Parathyroid adenoma (tissue), 2 donors: ENCODE measurements around the gene ESYT3.

ENCODE experiments used
- H2AFZ ChIP-seq: fragments of 300-600 bp; sonication (generic); one replicate; pipeline ENCODE4 v1.7.0; 2017; ENCODE audit warnings: antibody characterized with exemption, mild to moderate bottlenecking
- H3K27ac ChIP-seq: fragments of 300-600 bp; sonication (generic); one replicate; pipeline ENCODE4 v1.7.0; 2017
- H3K27me3 ChIP-seq: fragments of 300-600 bp; sonication (generic); one replicate; pipeline ENCODE4 v1.7.0; 2017; ENCODE audit warnings: low read length; ENCODE audit not compliant: control insufficient read depth, insufficient read depth
- H3K36me3 ChIP-seq: fragments of 300-600 bp; sonication (generic); one replicate; pipeline ENCODE4 v1.7.0; 2017; ENCODE audit warnings: low read length; ENCODE audit not compliant: control insufficient read depth, insufficient read depth
- H3K4me1 ChIP-seq: fragments of 300-600 bp; sonication (generic); one replicate; pipeline ENCODE4 v1.7.0; 2017; ENCODE audit warnings: control low read depth
- H3K4me2 ChIP-seq: fragments of 300-600 bp; sonication (generic); one replicate; pipeline ENCODE4 v1.7.0; 2017; ENCODE audit warnings: low read length
- H3K4me3 ChIP-seq: fragments of 300-600 bp; sonication (generic); one replicate; pipeline ENCODE4 v1.7.0; 2017; ENCODE audit warnings: low read depth, low read length
- H3K79me2 ChIP-seq: fragments of 300-600 bp; sonication (generic); one replicate; pipeline ENCODE4 v1.7.0; 2017; ENCODE audit warnings: control low read depth
- H3K9ac ChIP-seq: fragments of 300-600 bp; sonication (generic); one replicate; pipeline ENCODE4 v1.7.0; 2017; ENCODE audit warnings: mild to moderate bottlenecking
- H3K9me3 ChIP-seq: fragments of 300-600 bp; sonication (generic); one replicate; pipeline ENCODE4 v1.7.0; 2017; ENCODE audit warnings: low read length; ENCODE audit not compliant: control insufficient read depth
- CTCF ChIP-seq: fragments of 300-600 bp; sonication (generic); IDR thresholded peaks from one replicate; pipeline ENCODE4 v1.7.0; 2017; ENCODE audit warnings: antibody characterized with exemption, mild to moderate bottlenecking
- donor health status: primary hyperparathyroidism.

Gene ESYT3

GRCh38 chr3:138396752-138397410 is 37.5 kb upstream of the ESYT3 start:
- no peaks in the 10 kb centered on the region for H3K4me1 ChIP-seq
- TF ChIP-seq CTCF: no peak
- H3K4me2 ChIP-seq: no peak overlapping the region
- H3K36me3 ChIP-seq: no peaks in the 10 kb centered on the region
- H3K4me3 ChIP-seq: no peak overlapping the region
- no peak overlapping the region for H3K27ac ChIP-seq
- no peaks in the 10 kb centered on the region for H3K27me3 ChIP-seq
- no peak overlapping the region for H2AFZ ChIP-seq
- no peaks in the 10 kb centered on the region for H3K9me3 ChIP-seq
- H3K79me2 ChIP-seq: no peaks in the 10 kb centered on the region
- no peak overlapping the region for H3K9ac ChIP-seq

GRCh38 chr3:138397983-138398382 is 36.4 kb upstream of the ESYT3 start:
- Histone ChIP-seq H3K36me3 (no peaks in the 10 kb centered on the region), H3K9me3 (no peaks in the 10 kb centered on the region), H3K9ac (no peak overlapping the region), H3K4me2 (no peak overlapping the region), H2AFZ (no peak overlapping the region), H3K79me2 (no peaks in the 10 kb centered on the region), H3K27ac (no peak overlapping the region), H3K27me3 (no peaks in the 10 kb centered on the region), H3K4me3 (no peak overlapping the region), H3K4me1 (no peaks in the 10 kb centered on the region)
- TF ChIP-seq CTCF: no peak

GRCh38 chr3:138398791-138399575 is 35.4 kb upstream of the ESYT3 start:
- no peak overlapping the region for H3K4me3 ChIP-seq
- H3K9ac ChIP-seq: no peak overlapping the region
- no peaks in the 10 kb centered on the region for H3K79me2 ChIP-seq
- H3K27me3 ChIP-seq: no peaks in the 10 kb centered on the region
- no peak overlapping the region for H3K27ac ChIP-seq
- TF ChIP-seq CTCF: no peak
- no peaks in the 10 kb centered on the region for H3K36me3 ChIP-seq
- H3K4me1 ChIP-seq: no peaks in the 10 kb centered on the region
- no peak overlapping the region for H2AFZ ChIP-seq
- H3K9me3 ChIP-seq: no peaks in the 10 kb centered on the region
- H3K4me2 ChIP-seq: no peak overlapping the region

GRCh38 chr3:138399766-138400165 is 34.6 kb upstream of the ESYT3 start:
- Histone ChIP-seq H3K27me3 (no peaks in the 10 kb centered on the region), H3K79me2 (no peaks in the 10 kb centered on the region), H3K9me3 (no peaks in the 10 kb centered on the region), H3K27ac (no peak overlapping the region), H3K36me3 (no peaks in the 10 kb centered on the region), H3K9ac (no peak overlapping the region), H3K4me2 (no peak overlapping the region), H3K4me3 (no peak overlapping the region), H3K4me1 (no peaks in the 10 kb centered on the region), H2AFZ (no peak overlapping the region)
- no peak for TF ChIP-seq CTCF
